GM18907 (cell line): ENCODE results near the gene MRPL21.

ENCODE experiments used
- ATAC-seq: cut with Tn5 transposase; IDR thresholded peaks from one replicate; pipeline ENCODE4 v1.9.1; 2021; ENCODE audit warnings: mild to moderate bottlenecking, moderate library complexity; ENCODE audit not compliant: unreplicated experiment

The MRPL21 gene

GRCh38 chr11:68935516-68936357, 32.1 kb upstream of the MRPL21 start:
- no peak for ATAC-seq

- no peak for ATAC-seq
These were observed 31.4 kb upstream of the MRPL21 start for GRCh38 chr11:68935066-68935465.

GRCh38 chr11:68934666-68935065, 31.0 kb upstream of the MRPL21 start:
- ATAC-seq = no peak

- no peak for ATAC-seq
These were observed 30.7 kb upstream of the MRPL21 start for GRCh38 chr11:68934321-68934645.

DNA sequence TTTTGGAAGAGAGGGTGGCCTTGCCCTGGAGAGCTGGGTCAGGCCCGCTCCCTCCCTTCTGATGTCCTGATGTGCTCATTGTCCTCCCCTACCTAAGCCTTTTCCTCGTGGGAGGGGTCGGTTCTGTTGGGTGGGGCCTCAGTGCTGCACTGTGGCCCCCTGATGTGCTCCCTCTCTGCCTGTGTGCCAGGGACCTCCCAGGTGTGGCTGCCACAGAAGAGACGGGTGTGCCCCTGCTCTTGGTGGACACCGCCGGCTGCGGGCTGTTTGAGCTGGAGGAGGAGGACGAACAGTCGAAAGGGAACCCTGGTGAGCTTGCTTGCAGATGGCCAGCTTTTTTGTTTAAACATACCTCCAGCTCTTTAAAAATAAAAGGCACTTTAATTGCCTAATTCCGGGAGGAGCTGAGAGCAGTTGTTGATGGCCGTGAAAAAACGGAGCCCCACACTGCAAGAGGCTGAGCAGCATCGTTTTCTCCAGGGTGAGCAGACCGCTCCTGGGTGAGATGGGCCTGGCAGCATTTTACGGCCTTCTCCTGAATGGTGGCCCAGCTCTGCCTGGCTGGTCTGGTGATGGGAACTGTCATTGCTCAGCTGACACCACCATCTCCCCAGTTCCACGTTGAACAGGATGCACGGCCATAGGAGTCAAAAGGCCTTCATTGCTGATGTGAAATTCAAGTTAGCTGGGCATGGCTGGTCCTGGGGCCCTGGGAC, 30.1 kb upstream of the MRPL21 start:
- no peak for ATAC-seq

GRCh38 chr11:68932933-68933577, 29.4 kb upstream of the MRPL21 start:
- no peak for ATAC-seq

DNA sequence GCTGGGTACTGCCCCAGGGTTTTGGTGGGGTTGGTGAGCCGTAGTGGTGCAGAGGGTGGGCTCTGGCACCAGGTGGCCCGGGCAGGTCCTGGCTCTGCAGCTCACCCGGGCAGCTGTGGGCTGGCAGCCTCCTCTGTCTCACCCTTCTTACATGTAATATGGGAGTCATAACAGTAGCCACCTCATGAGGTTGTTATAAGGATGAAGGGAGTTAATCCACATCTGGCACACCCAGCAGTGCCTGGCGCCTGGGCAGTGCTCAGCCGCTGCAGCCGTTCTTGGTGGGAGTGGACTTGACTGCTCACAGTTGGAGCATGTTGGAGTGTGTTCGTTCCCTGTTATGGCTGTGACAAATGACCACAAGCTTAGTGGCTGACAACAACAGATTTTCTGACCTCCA, 28.7 kb upstream of the MRPL21 start:
- no peak for ATAC-seq

DNA sequence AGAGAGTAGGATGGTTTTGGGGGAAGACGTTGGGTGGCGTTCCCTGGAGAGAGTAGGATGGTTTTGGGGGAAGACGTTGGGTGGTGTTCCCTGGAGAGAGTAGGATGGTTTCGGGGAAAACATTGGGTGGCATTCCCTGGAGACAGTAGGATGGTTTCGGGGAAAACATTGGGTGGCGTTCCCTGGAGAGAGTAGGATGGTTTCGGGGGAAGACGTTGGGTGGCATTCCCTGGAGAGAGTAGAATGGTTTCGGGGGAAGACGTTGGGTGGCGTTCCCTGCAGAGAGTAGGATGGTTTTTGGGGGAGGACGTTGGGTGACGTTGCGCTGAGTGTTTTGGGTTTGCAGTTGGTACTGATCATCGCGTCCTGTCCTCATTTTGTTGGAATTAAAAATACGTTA, 28.3 kb upstream of the MRPL21 start:
- ATAC-seq = no peak

GRCh38 chr11:68930991-68931855, 27.6 kb upstream of the MRPL21 start:
- no peak for ATAC-seq

DNA sequence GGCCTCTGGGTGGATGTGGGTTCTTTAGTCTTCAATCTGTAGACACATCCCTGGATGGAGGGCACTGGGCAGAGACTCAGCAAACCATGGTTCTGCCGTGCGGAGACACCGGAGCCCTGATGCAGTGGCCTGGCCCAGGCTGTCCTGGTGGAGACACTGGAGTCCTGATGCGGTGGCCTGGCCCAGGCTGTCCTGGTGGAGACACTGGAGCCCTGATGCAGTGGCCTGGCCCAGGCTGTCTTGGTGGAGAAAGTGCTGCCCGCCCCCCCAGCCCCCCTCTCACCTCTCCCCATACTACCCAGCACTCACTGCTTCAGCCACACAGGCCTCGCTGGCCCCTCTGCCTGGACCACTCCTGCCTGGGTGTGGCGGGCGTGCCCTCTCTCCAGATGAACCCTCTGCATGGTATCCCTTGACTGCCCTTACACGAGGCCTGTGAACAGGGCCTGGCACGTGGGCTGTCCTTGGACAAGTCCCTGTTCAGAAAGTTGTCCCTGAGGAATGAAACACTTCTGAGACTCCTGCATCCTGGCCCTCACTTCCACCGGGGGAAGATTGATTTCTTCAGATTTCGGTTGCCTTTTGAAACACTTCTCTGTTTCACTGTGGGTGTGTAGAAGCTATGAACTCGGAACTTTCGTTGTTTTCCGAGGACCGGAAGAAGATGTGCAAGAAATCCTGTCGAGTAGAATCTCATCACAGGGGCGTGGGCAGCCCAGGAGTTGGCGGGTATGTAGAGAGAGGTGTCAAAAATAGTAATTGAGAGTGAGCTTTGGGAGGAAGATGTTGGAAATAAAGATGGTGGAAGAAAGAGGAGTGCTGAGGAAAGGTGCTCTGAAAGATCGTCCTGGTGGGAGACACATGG, 26.3 kb upstream of the MRPL21 start:
- no peak for ATAC-seq

- no peak for ATAC-seq
These were observed 25.5 kb upstream of the MRPL21 start for GRCh38 chr11:68929135-68929534.

DNA sequence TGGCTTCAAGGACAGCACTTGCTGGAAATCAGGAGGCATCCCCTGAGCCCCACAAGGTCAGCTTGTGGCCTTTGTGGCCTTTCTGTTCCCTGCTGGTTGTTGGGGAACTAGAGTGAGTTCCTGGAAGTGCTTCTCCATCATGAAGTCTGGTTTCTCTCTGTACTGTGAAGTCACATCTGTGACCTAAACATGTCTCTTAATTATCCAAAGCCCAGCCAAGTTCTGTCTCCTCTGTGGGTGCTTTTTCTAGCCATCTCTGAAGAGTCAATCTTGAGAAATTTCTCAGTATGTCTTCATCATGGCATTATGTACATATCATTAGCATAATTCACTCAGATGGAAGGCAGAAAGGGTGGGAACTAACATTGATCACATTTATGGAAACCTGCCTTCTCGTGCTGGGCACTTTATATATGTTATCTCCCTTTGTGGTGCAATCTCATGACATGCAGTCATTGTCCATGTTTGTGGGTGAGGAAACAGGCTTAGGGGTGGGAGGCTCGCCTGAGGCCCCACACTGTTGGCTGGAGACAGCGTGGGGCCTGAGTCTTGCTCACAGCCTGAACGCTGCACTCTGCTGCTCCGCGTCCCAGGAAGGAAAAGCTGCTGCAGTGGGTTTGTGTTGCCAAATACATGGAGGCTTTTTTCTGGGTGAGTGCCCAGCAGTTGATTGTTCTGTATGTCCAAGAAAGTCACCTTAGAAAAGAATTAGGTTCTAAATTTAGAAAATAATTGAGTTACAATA, 24.7 kb upstream of the MRPL21 start:
- ATAC-seq = no peak

GRCh38 chr11:68927280-68928135, 23.9 kb upstream of the MRPL21 start:
- no peak for ATAC-seq

- ATAC-seq = no peak
These were observed 22.0 kb upstream of the MRPL21 start for GRCh38 chr11:68925611-68926010.

- ATAC-seq = no peak
These were observed 20.7 kb upstream of the MRPL21 start for GRCh38 chr11:68924073-68924925.

GRCh38 chr11:68923614-68924013, 20.0 kb upstream of the MRPL21 start:
- ATAC-seq = no peak

- ATAC-seq = no peak
These were observed 12.8 kb upstream of the MRPL21 start for GRCh38 chr11:68916439-68916838.

DNA sequence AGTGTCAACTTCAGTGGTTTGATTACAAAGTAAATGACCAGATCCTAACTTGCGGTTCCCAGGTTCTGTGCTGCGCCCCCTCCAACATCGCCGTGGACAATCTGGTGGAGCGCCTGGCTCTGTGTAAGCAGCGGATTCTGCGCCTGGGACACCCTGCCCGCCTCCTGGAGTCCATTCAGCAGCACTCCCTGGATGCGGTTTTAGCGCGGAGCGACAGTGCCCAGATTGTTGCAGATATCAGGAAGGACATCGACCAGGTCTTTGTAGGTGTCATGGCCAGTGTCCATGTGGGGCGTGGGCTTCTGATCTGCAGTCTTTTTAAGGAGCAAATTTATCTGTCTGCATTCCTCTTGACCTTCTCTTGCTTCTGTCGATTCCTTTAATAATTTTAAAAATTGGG, 11.1 kb upstream of the MRPL21 start:
- no peak for ATAC-seq
